Endothelial cell of umbilical vein (primary cell): ENCODE measurements around the gene OSER1. TPM values are rescaled to one million over a fixed set of nuclear protein-coding genes. Genes with fewer than 3 reads are reported as not detected.

Experiments used
- BruUV-seq: library from RNA; stranded (reverse); fragments of 400-500 nt; replicated peaks from 2 replicates; lab custom pipeline; 2021; lab: Mats Ljungman, UMichigan
- CTCF ChIA-PET: fragments of 300-600, 350-600 bp; sonication (Branson Sonifier 250); formaldehyde crosslinking; loops from one replicate; lab custom pipeline; 2021; ENCODE audit warnings: antibody characterized with exemption, inconsistent platforms; lab: Charles Lee
- POLR2A ChIA-PET: fragments of 300-600, 350-600 bp; sonication (Branson Sonifier 250); formaldehyde crosslinking; loops from one replicate; lab custom pipeline; 2021; ENCODE audit warnings: antibody characterized with exemption, inconsistent platforms; lab: Charles Lee
- DNase-seq: peaks from one replicate; pipeline ENCODE4 v3.0.0-alpha.2; 2011; ENCODE audit warnings: low read depth, low spot score
- FAIRE-seq: peaks from 2 replicates; lab custom pipeline; 2011; peaks lifted over from hg19 to GRCh38; lab: Jason Lieb, UNC
- H2AFZ ChIP-seq: 2 replicates; pipeline ENCODE4 v1.6.0; 2012; ENCODE audit warnings: low read depth, low read length, control low read depth, inconsistent platforms
- H3K27ac ChIP-seq: 2 replicates; pipeline ENCODE4 v1.5.1; 2011; ENCODE audit warnings: low read depth, mild to moderate bottlenecking, control low read depth, low read length, moderate library complexity; ENCODE audit not compliant: insufficient read depth
- H3K27me3 ChIP-seq, 2 experiments: 2 replicates each; pipeline versions ENCODE4 v1.6.0 to v1.6.1; 2011; ENCODE audit warnings: low read length in 2 of 2, mixed read lengths in 1 of 2; ENCODE audit not compliant: control insufficient read depth in 2 of 2, insufficient read depth in 2 of 2
- H3K36me3 ChIP-seq, 2 experiments: 2 replicates in 1 of 2; 3 replicates in 1 of 2; pipeline ENCODE4 v1.5.1; 2011; ENCODE audit warnings: low read length in 2 of 2, mild to moderate bottlenecking in 1 of 2, moderate library complexity in 1 of 2; ENCODE audit not compliant: control insufficient read depth in 2 of 2, insufficient read depth in 2 of 2; ENCODE audit errors: extremely low read depth in 1 of 2
- H3K4me1 ChIP-seq: 3 replicates; pipeline ENCODE4 v1.5.1; 2011; ENCODE audit warnings: mild to moderate bottlenecking, low read length; ENCODE audit not compliant: control insufficient read depth, insufficient read depth; ENCODE audit errors: extremely low read depth
- H3K4me2 ChIP-seq: 2 replicates; pipeline ENCODE4 v1.6.1; 2011; ENCODE audit warnings: low read length, control low read depth, mixed read lengths; ENCODE audit not compliant: insufficient read depth
- H3K4me3 ChIP-seq, 3 experiments: fragments of 200-600 bp in 1 of 3; sonication (generic), shearing (Covaris generic) in 1 of 3; replicated peaks in 1 of 3; 2 replicates each; pipeline ENCODE4 v1.5.1; 2011 to 2016; ENCODE audit warnings: control low read depth in 3 of 3, low read length in 3 of 3, mild to moderate bottlenecking in 2 of 3, inconsistent platforms in 1 of 3, low read depth in 1 of 3, moderate library complexity in 1 of 3; ENCODE audit not compliant: insufficient read depth in 1 of 3
- H3K79me2 ChIP-seq: 2 replicates; pipeline ENCODE4 v1.6.0; 2012; ENCODE audit warnings: low read length, inconsistent platforms; ENCODE audit not compliant: control insufficient read depth, insufficient read depth
- H3K9ac ChIP-seq: replicated peaks from 2 replicates; pipeline ENCODE3; 2011; ENCODE audit warnings: low read length, control low read depth; ENCODE audit not compliant: insufficient read depth; ENCODE audit errors: extremely low read depth
- H3K9me1 ChIP-seq: replicated peaks from 3 replicates; pipeline ENCODE4 v1.6.0; 2011; ENCODE audit warnings: mild to moderate bottlenecking, low read length; ENCODE audit not compliant: control insufficient read depth, insufficient read depth; ENCODE audit errors: extremely low read depth
- H3K9me3 ChIP-seq: replicated peaks from 2 replicates; pipeline ENCODE4 v1.5.1; 2012; ENCODE audit warnings: low read length, inconsistent platforms; ENCODE audit not compliant: control insufficient read depth, insufficient read depth
- H4K20me1 ChIP-seq: replicated peaks from 2 replicates; pipeline ENCODE3; 2011; ENCODE audit warnings: mild to moderate bottlenecking, low read length; ENCODE audit not compliant: control insufficient read depth, insufficient read depth; ENCODE audit errors: extremely low read depth
- EZH2 ChIP-seq: IDR thresholded peaks from 2 replicates; pipeline ENCODE4 v1.6.1; 2012; ENCODE audit warnings: borderline replicate concordance, low read depth, mild to moderate bottlenecking, moderate library complexity, low read length, inconsistent platforms; ENCODE audit not compliant: severe bottlenecking
- FOS ChIP-seq: IDR thresholded peaks from 2 replicates; pipeline ENCODE4 v1.6.1; 2011; ENCODE audit warnings: mild to moderate bottlenecking, low read length, moderate library complexity, borderline replicate concordance; ENCODE audit not compliant: insufficient read depth
- JUN ChIP-seq: IDR thresholded peaks from 2 replicates; pipeline ENCODE4 v1.6.1; 2011; ENCODE audit warnings: borderline replicate concordance, low read depth; ENCODE audit not compliant: insufficient read length, insufficient read depth
- MYC ChIP-seq: IDR thresholded peaks from one replicate; pipeline ENCODE4 v1.6.1; 2011; ENCODE audit warnings: mild to moderate bottlenecking, low read depth, low read length
- POLR2A ChIP-seq: IDR thresholded peaks from 2 replicates; pipeline ENCODE4 v1.6.1; 2012; ENCODE audit warnings: low read depth, mild to moderate bottlenecking, control low read depth, low read length
- POLR2AphosphoS5 ChIP-seq: IDR thresholded peaks from 2 replicates; pipeline ENCODE4 v1.6.1; 2012; ENCODE audit warnings: low read depth, mild to moderate bottlenecking, control low read depth, low read length, moderate library complexity; ENCODE audit not compliant: insufficient read depth
- dilution Hi-C: fragments of 300-500 bp; cut with MboI; formaldehyde crosslinking; loops from one replicate; pipeline ENCODE4 v1.15.0; 2019; ENCODE audit warnings: low sequenced_read_pairs; ENCODE audit not compliant: extremely low pct_ligation_motif_present
- intact Hi-C: fragments of 100-400 bp; cut with micrococcal nuclease; formaldehyde crosslinking; loops from one replicate; pipeline ENCODE4 v1.10.0; 2022
- polyA plus RNA-seq, 4 experiments: library from polyadenylated mRNA; depleted of rRNA in 3 of 4; stranded (reverse) in 3 of 4; unstranded in 1 of 4; fragments of >200 nt; gene quantifications; 2 replicates each; pipeline versions ENCODE4 v1.2.1 to v1.2.3, GENCODE V29; 2011 to 2012; ENCODE audit warnings: missing spikeins in 1 of 4
- total RNA-seq: library from RNA; stranded (reverse); gene quantifications from 2 replicates; pipeline ENCODE4 v1.2.3, GENCODE V29; 2021
- TF ChIP-seq, protein P1 (sequence below): IDR thresholded peaks from 2 replicates; pipeline ENCODE4 v1.6.1; 2011; ENCODE audit not compliant: insufficient read depth, insufficient read length
- TF ChIP-seq, protein P2 (sequence below), 2 donors: IDR thresholded peaks; 1 replicate in 1 of 2; 2 replicates in 1 of 2; pipeline ENCODE4 v1.5.1; 2011; ENCODE audit warnings: low read length in 2 of 2, mild to moderate bottlenecking in 2 of 2, moderate library complexity in 2 of 2, control low read depth in 1 of 2, inconsistent platforms in 1 of 2, low read depth in 1 of 2; ENCODE audit not compliant: insufficient read depth in 1 of 2; ENCODE audit errors: extremely low read depth in 1 of 2

Gene OSER1
- total and polyA plus RNA-seq, 2 donors (not counting 3 experiments of a cell fraction or from before 2014, with no cell fraction given) = 30.8 to 36.0 TPM

DNA sequence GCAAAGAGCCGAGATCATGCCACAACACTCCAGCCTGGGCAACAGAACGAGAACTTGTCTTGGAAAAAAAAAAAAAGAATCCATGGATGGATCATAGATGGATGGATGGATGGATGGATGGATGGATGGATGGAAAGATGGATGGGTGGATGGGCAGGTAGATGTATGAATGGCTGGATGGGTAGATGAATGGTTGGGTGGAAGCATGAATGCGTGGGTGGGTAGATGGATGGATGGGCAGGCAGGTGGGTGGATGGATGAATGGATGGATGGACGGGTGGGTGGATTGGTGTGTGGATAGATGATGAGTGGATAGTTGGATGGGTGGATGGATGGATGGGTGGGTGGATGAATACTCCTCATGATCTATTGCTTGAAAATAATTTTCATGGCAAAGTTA lies 25.0 kb downstream of the OSER1 start:
- H3K36me3 ChIP-seq = no peaks in the 10 kb centered on the region
- H3K4me2 ChIP-seq = no peak overlapping the region
- CTCF ChIA-PET = interaction anchor here (3.4 kb wide), 1 partner anchor 68 kb away, joined by 21 read pairs; no protein-coding TSS in a partner anchor
- BruUV-seq = no TSS peak
- H3K9me1 ChIP-seq = no peaks in the 10 kb centered on the region
- no peak overlapping the region for H2AFZ ChIP-seq
- intact Hi-C loops = no loop called here
- POLR2A ChIA-PET = no interaction called here
- peaks cover 3% of the 10 kb centered on the region for H3K4me1 ChIP-seq
- H3K4me3 ChIP-seq = no peak overlapping the region
- H3K79me2 ChIP-seq = no peaks in the 10 kb centered on the region
- no peak for FAIRE-seq
- dilution Hi-C loops = no loop called here
- no peak overlapping the region for H3K27ac ChIP-seq
- H3K9ac ChIP-seq = no peak overlapping the region
- no peaks in the 10 kb centered on the region for H4K20me1 ChIP-seq
- no peaks in the 10 kb centered on the region for H3K9me3 ChIP-seq
- H3K27me3 ChIP-seq = peaks cover 20 to 24% of the 10 kb centered on the region in 2 experiments
- no peak for DNase-seq
- TF ChIP-seq JUN (no peak), EZH2 (no peak), FOS (no peak), POLR2A (no peak), MYC (no peak), POLR2AphosphoS5 (no peak)
- TF ChIP-seq, protein P1, sequence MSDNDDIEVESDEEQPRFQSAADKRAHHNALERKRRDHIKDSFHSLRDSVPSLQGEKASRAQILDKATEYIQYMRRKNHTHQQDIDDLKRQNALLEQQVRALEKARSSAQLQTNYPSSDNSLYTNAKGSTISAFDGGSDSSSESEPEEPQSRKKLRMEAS = no peak
- TF ChIP-seq, protein P2, sequence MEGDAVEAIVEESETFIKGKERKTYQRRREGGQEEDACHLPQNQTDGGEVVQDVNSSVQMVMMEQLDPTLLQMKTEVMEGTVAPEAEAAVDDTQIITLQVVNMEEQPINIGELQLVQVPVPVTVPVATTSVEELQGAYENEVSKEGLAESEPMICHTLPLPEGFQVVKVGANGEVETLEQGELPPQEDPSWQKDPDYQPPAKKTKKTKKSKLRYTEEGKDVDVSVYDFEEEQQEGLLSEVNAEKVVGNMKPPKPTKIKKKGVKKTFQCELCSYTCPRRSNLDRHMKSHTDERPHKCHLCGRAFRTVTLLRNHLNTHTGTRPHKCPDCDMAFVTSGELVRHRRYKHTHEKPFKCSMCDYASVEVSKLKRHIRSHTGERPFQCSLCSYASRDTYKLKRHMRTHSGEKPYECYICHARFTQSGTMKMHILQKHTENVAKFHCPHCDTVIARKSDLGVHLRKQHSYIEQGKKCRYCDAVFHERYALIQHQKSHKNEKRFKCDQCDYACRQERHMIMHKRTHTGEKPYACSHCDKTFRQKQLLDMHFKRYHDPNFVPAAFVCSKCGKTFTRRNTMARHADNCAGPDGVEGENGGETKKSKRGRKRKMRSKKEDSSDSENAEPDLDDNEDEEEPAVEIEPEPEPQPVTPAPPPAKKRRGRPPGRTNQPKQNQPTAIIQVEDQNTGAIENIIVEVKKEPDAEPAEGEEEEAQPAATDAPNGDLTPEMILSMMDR (IDR thresholded peaks at IDR 0.05; ENCODE audit: extremely low read depth in 1 of 2, insufficient read depth in 1 of 2, low read depth in 1 of 2, low read length in 2 of 2) = no peak
